Naive B cell (primary cell): Measurements from ENCODE around the gene MPP2. TPM values are rescaled to one million over a fixed set of nuclear protein-coding genes. Genes with fewer than 3 reads are reported as not detected.
A peak's percentile ranks its signal among the peaks of the same experiment; 100 is the strongest.

Experiments used
- ATAC-seq, 2 donors: fragments of 150-1000 bp; cut with Tn5 transposase; 2 replicates each; pipeline ENCODE4 v1.10.0; 2021; ENCODE audit warnings: low read depth in 2 of 2, mild to moderate bottlenecking in 2 of 2, moderate library complexity in 2 of 2
- DNase-seq: peaks from one replicate; pipeline ENCODE4 v3.0.0; 2022
- H3K27ac Mint-ChIP-seq, 6 donors: one replicate each; pipeline ENCODE4 v1.8.0; 2020 to 2022; ENCODE audit warnings: mild to moderate bottlenecking in 6 of 6, mixed read lengths in 6 of 6, moderate library complexity in 5 of 6, inconsistent platforms in 2 of 6
- H3K27me3 Mint-ChIP-seq, 3 donors: one replicate each; pipeline ENCODE4 v1.8.0; 2021 to 2022; ENCODE audit warnings: mixed read lengths in 3 of 3, mild to moderate bottlenecking in 1 of 3
- H3K36me3 Mint-ChIP-seq, 2 donors: one replicate each; pipeline ENCODE4 v1.8.0; 2020 to 2022; ENCODE audit warnings: mixed read lengths in 2 of 2, inconsistent platforms in 1 of 2, mild to moderate bottlenecking in 1 of 2
- H3K4me1 Mint-ChIP-seq, 3 donors: one replicate each; pipeline ENCODE4 v1.8.0; 2020 to 2022; ENCODE audit warnings: mixed read lengths in 3 of 3, inconsistent platforms in 1 of 3, mild to moderate bottlenecking in 1 of 3, moderate library complexity in 1 of 3
- H3K4me3 Mint-ChIP-seq, 8 donors: one replicate each; pipeline ENCODE4 v1.8.0; 2020 to 2022; ENCODE audit warnings: mild to moderate bottlenecking in 8 of 8, mixed read lengths in 8 of 8, moderate library complexity in 8 of 8, inconsistent platforms in 2 of 8
- H3K9me3 Mint-ChIP-seq, 7 donors: one replicate each; pipeline ENCODE4 v1.8.0; 2020 to 2022; ENCODE audit warnings: mixed read lengths in 7 of 7, mild to moderate bottlenecking in 5 of 7, inconsistent platforms in 2 of 7, moderate library complexity in 1 of 7
- polyA plus RNA-seq, 6 donors: library from polyadenylated mRNA; unstranded; fragments of 300-500 nt; fragmentation: Illumina TruSeq; gene quantifications; one replicate each; pipeline ENCODE4 v1.2.3, GENCODE V29; 2021; ENCODE audit warnings: low read depth in 6 of 6

Gene MPP2
- under 1 TPM in 1 of 6 donors, not detected in 5; 0.18 TPM for polyA plus RNA-seq

GRCh38 chr17:43907425-43907981, at the start of gene MPP2:
MPP2 (minus strand) TSS chr17:43907536; CDS start chr17:43904460, 3,076 bp downstream.
- Mint-ChIP-seq H3K36me3 (no peaks in the 10 kb centered on the region), H3K4me1 (peaks cover 14 to 20% (median 17%) of the 10 kb centered on the region in 3 donors), H3K27ac (peak within 1 kb of the TSS in 5 of 6 donors; percentile 14 to 93 (median 62)), H3K27me3 (peaks cover 15 to 59% (median 37%) of the 10 kb centered on the region in 3 donors), H3K4me3 (peak within 1 kb of the TSS; percentile 75 to 89 (median 84)), H3K9me3 (no peaks in the 10 kb centered on the region)
- DNase-seq (peak; percentile 51), ATAC-seq (peak; percentile 75 to 77)

- H3K36me3 Mint-ChIP-seq, result no peaks in the 10 kb centered on the region
- no peaks in the 10 kb centered on the region for H3K9me3 Mint-ChIP-seq
- no peak overlapping the region for H3K27ac Mint-ChIP-seq
- ATAC-seq (no peak), DNase-seq (no peak)
- H3K27me3 Mint-ChIP-seq, result peaks cover 23 to 62% (median 48%) of the 10 kb centered on the region in 3 donors
- peaks cover 3 to 10% (median 8%) of the 10 kb centered on the region in 3 donors for H3K4me1 Mint-ChIP-seq
- no peak overlapping the region for H3K4me3 Mint-ChIP-seq
Observed at GRCh38 chr17:43956222-43956621, 48.9 kb upstream of the MPP2 start.

GRCh38 chr17:43953746-43954145, 46.4 kb upstream of the MPP2 start, which contains the start of gene PYY:
PYY (minus strand) TSS chr17:43953940; CDS start chr17:43953483, 457 bp downstream.
- H3K4me3 Mint-ChIP-seq, result peak within 1 kb of the TSS in 6 of 8 donors; percentile 42 to 55 (median 51)
- no peaks in the 10 kb centered on the region for H3K36me3 Mint-ChIP-seq
- peaks cover 3 to 10% (median 8%) of the 10 kb centered on the region in 3 donors for H3K4me1 Mint-ChIP-seq
- no peaks in the 10 kb centered on the region for H3K9me3 Mint-ChIP-seq
- DNase-seq, result no peak
- ATAC-seq, result no peak
- H3K27ac Mint-ChIP-seq, result no peak within 1 kb of the TSS
- peaks cover 40 to 80% (median 61%) of the 10 kb centered on the region in 3 donors for H3K27me3 Mint-ChIP-seq

GRCh38 chr17:43952724-43953666, 45.7 kb upstream of the MPP2 start:
- Mint-ChIP-seq H3K4me3 (peak overlapping the region in 6 of 8 donors; percentile 42 to 55 (median 51)), H3K27me3 (peaks cover 43 to 82% (median 62%) of the 10 kb centered on the region in 3 donors), H3K27ac (no peak overlapping the region), H3K36me3 (no peaks in the 10 kb centered on the region), H3K9me3 (no peaks in the 10 kb centered on the region), H3K4me1 (peaks cover 3 to 10% (median 8%) of the 10 kb centered on the region in 3 donors)
- no peak for ATAC-seq
- DNase-seq, result no peak

GRCh38 chr17:43952351-43952723, 45.0 kb upstream of the MPP2 start:
- H3K27ac Mint-ChIP-seq, result no peak overlapping the region
- no peaks in the 10 kb centered on the region for H3K9me3 Mint-ChIP-seq
- peak overlapping the region in 4 of 8 donors; percentile 6 to 55 (median 51) for H3K4me3 Mint-ChIP-seq
- H3K36me3 Mint-ChIP-seq, result no peaks in the 10 kb centered on the region
- no peak for ATAC-seq
- H3K27me3 Mint-ChIP-seq, result peaks cover 49 to 89% (median 69%) of the 10 kb centered on the region in 3 donors
- no peak for DNase-seq
- peaks cover 3 to 10% (median 8%) of the 10 kb centered on the region in 3 donors for H3K4me1 Mint-ChIP-seq

GRCh38 chr17:43951750-43952149, 44.4 kb upstream of the MPP2 start:
- H3K4me1 Mint-ChIP-seq, result peaks cover 3 to 10% (median 8%) of the 10 kb centered on the region in 3 donors
- ATAC-seq (no peak), DNase-seq (no peak)
- no peaks in the 10 kb centered on the region for H3K9me3 Mint-ChIP-seq
- H3K36me3 Mint-ChIP-seq, result no peaks in the 10 kb centered on the region
- H3K27ac Mint-ChIP-seq, result peak overlapping the region in 2 of 6 donors; percentile 22 to 78
- peaks cover 49 to 87% (median 69%) of the 10 kb centered on the region in 3 donors for H3K27me3 Mint-ChIP-seq
- H3K4me3 Mint-ChIP-seq, result peak overlapping the region in 3 of 8 donors; percentile 15 to 58 (median 34)

GRCh38 chr17:43950554-43950953, 43.2 kb upstream of the MPP2 start:
- DNase-seq (no peak), ATAC-seq (no peak)
- Mint-ChIP-seq H3K36me3 (no peaks in the 10 kb centered on the region), H3K4me3 (no peak overlapping the region), H3K27ac (no peak overlapping the region), H3K4me1 (peaks cover 3 to 12% (median 10%) of the 10 kb centered on the region in 3 donors), H3K9me3 (no peaks in the 10 kb centered on the region), H3K27me3 (peaks cover 49 to 85% (median 73%) of the 10 kb centered on the region in 3 donors)

- peaks cover 3 to 12% (median 10%) of the 10 kb centered on the region in 3 donors for H3K4me1 Mint-ChIP-seq
- DNase-seq, result no peak
- H3K27ac Mint-ChIP-seq, result no peak overlapping the region
- peaks cover 47 to 81% (median 71%) of the 10 kb centered on the region in 3 donors for H3K27me3 Mint-ChIP-seq
- ATAC-seq, result no peak
- no peak overlapping the region for H3K4me3 Mint-ChIP-seq
- no peaks in the 10 kb centered on the region for H3K36me3 Mint-ChIP-seq
- H3K9me3 Mint-ChIP-seq, result no peaks in the 10 kb centered on the region
Observed at GRCh38 chr17:43949781-43950180, 42.4 kb upstream of the MPP2 start.

GRCh38 chr17:43946781-43947180, 39.4 kb upstream of the MPP2 start:
- H3K36me3 Mint-ChIP-seq, result no peaks in the 10 kb centered on the region
- no peaks in the 10 kb centered on the region for H3K9me3 Mint-ChIP-seq
- H3K4me3 Mint-ChIP-seq, result peak overlapping the region in 1 of 8 donors; percentile 2
- peaks cover 33 to 61% (median 52%) of the 10 kb centered on the region in 3 donors for H3K27me3 Mint-ChIP-seq
- peaks cover 0 to 4% (median 3%) of the 10 kb centered on the region in 3 donors for H3K4me1 Mint-ChIP-seq
- no peak for ATAC-seq
- no peak for DNase-seq
- H3K27ac Mint-ChIP-seq, result no peak overlapping the region

- ATAC-seq, result no peak
- peaks cover 22 to 53% (median 45%) of the 10 kb centered on the region in 3 donors for H3K27me3 Mint-ChIP-seq
- H3K27ac Mint-ChIP-seq, result no peak overlapping the region
- no peaks in the 10 kb centered on the region for H3K36me3 Mint-ChIP-seq
- DNase-seq, result no peak
- H3K9me3 Mint-ChIP-seq, result no peaks in the 10 kb centered on the region
- no peak overlapping the region for H3K4me3 Mint-ChIP-seq
- H3K4me1 Mint-ChIP-seq, result peaks cover 0 to 4% (median 3%) of the 10 kb centered on the region in 3 donors
Observed at GRCh38 chr17:43945074-43945829, 37.9 kb upstream of the MPP2 start.

GRCh38 chr17:43942051-43942685, 34.8 kb upstream of the MPP2 start, which contains the start of gene PPY:
PPY (minus strand) TSS chr17:43942476; CDS start chr17:43941654, 822 bp downstream.
- Mint-ChIP-seq H3K4me1 (peaks cover 0 to 10% (median 7%) of the 10 kb centered on the region in 3 donors), H3K9me3 (no peaks in the 10 kb centered on the region), H3K27ac (no peak within 1 kb of the TSS)

GRCh38 chr17:43940630-43941029, 33.3 kb upstream of the MPP2 start:
- ATAC-seq (no peak), DNase-seq (no peak)
- H3K9me3 Mint-ChIP-seq, result no peaks in the 10 kb centered on the region
- peaks cover 13 to 51% (median 44%) of the 10 kb centered on the region in 3 donors for H3K27me3 Mint-ChIP-seq
- H3K4me3 Mint-ChIP-seq, result peak overlapping the region in 1 of 8 donors; percentile 47
- peaks cover 0 to 13% (median 4%) of the 10 kb centered on the region in 3 donors for H3K4me1 Mint-ChIP-seq
- no peaks in the 10 kb centered on the region for H3K36me3 Mint-ChIP-seq
- no peak overlapping the region for H3K27ac Mint-ChIP-seq

More at GRCh38 chr17:43942051-43942685, 34.8 kb upstream of the MPP2 start, which contains the start of gene PPY:
- Mint-ChIP-seq H3K36me3 (no peaks in the 10 kb centered on the region), H3K4me3 (no peak within 1 kb of the TSS), H3K27me3 (peaks cover 7 to 52% (median 45%) of the 10 kb centered on the region in 3 donors)
- ATAC-seq (no peak), DNase-seq (no peak)
